Gastrocnemius medialis (tissue), 4 donors: Measurements from ENCODE around the gene SPNS2. TPM values are rescaled to one million over a fixed set of nuclear protein-coding genes. Genes with fewer than 3 reads are reported as not detected.

Experiments
- ATAC-seq, 2 donors: fragments of 150-250 bp; one replicate each; pipeline ENCODE4 v1.9.1; 2016
- DNase-seq, 2 donors: peaks; one replicate each; pipeline ENCODE4 v3.0.0-alpha.2; 2019
- H3K27ac ChIP-seq, 4 donors: fragments of 200-600 bp; sonication (generic); 1 replicate in 1 of 4; 2 replicates in 3 of 4; pipeline ENCODE4 v1.5.1; 2016 to 2018; ENCODE audit warnings: mild to moderate bottlenecking in 2 of 4, moderate library complexity in 1 of 4
- H3K27me3 ChIP-seq, 3 donors: fragments of 200-600 bp; sonication (generic) in 2 of 3; 1 replicate in 1 of 3; 2 replicates in 2 of 3; pipeline versions ENCODE4 v1.5.1 to v1.6.0; 2016 to 2019; ENCODE audit warnings: mild to moderate bottlenecking in 1 of 3, moderate library complexity in 1 of 3
- H3K36me3 ChIP-seq, 2 donors: fragments of 200-600 bp; sonication (generic) in 1 of 2; one replicate each; pipeline ENCODE4 v1.5.1; 2017 to 2018
- H3K4me1 ChIP-seq, 2 donors: fragments of 200-600 bp; sonication (generic) in 1 of 2; one replicate each; pipeline ENCODE4 v1.5.1; 2016 to 2017; ENCODE audit warnings: mild to moderate bottlenecking in 2 of 2
- H3K4me3 ChIP-seq, 4 donors: fragments of 200-600 bp; sonication (generic) in 3 of 4; 1 replicate in 1 of 4; 2 replicates in 3 of 4; pipeline ENCODE4 v1.5.1; 2016 to 2019; ENCODE audit warnings: mild to moderate bottlenecking in 2 of 4
- H3K9me3 ChIP-seq, 3 donors: fragments of 200-600 bp; sonication (generic) in 2 of 3; 1 replicate in 1 of 3; 2 replicates in 2 of 3; pipeline ENCODE4 v1.5.1; 2016 to 2019
- POLR2A ChIP-seq, 2 donors: fragments of 450-650 bp; IDR thresholded peaks; one replicate each; pipeline ENCODE4 v1.6.1; 2017; ENCODE audit warnings: antibody characterized with exemption in 2 of 2, mild to moderate bottlenecking in 2 of 2, moderate library complexity in 2 of 2
- in situ Hi-C, 4 donors: fragments of 200-750 bp; cut with MboI; loops; one replicate each; pipeline versions ENCODE4 v1.15.0 to v1.8.0; 2017; ENCODE audit warnings: low sequenced_read_pairs in 4 of 4
- intact Hi-C: fragments of 100-400 bp; cut with DNase I; formaldehyde crosslinking; loops from one replicate; pipeline ENCODE4 v1.15.1; 2023; ENCODE audit warnings: low total_unique reads
- total RNA-seq, 4 donors: library from RNA; depleted of rRNA; stranded (reverse); fragments of >200 nt; gene quantifications; one replicate each; pipeline versions ENCODE4 v1.1.0 to v1.2.3, GENCODE V29; 2016
- TF ChIP-seq, protein P1 (sequence below), 5 experiments: fragments of 450-650 bp in 3 of 5; fragments of 200-600 bp in 2 of 5; sonication (generic) in 2 of 5; IDR thresholded peaks in 4 of 5; conservative IDR thresholded peaks in 1 of 5; 1 replicate in 4 of 5; 2 replicates in 1 of 5; pipeline ENCODE4 v1.5.1; 2016 to 2019; ENCODE audit warnings: antibody characterized with exemption in 5 of 5, mild to moderate bottlenecking in 3 of 5, moderate library complexity in 3 of 5

SPNS2 gene
- total RNA-seq, 4 donors from 2014 or later, result 2.7 to 6.2 (median 4.2) TPM

DNA sequence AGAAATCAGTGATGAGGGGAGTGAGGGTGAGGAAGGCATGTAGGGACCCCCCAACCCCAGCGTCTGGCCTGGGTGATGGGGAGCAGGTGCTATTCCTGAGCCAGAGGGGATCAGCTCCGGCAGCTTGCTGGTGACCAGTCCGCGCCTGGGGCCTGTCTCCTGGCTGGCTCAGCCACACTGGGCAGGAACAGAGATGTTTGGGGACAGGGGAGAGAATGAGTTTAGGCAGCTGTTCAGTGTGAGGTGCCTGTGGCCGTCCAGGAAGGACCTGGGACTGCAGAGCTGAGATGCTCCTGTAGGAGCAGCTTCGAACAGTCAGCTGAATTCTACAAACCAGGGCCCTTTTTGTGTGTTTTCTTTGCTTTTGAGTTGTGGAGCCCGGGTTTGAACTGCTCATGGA lies 23.2 kb upstream of the SPNS2 start:
- intact Hi-C loops, result no loop called here

DNA sequence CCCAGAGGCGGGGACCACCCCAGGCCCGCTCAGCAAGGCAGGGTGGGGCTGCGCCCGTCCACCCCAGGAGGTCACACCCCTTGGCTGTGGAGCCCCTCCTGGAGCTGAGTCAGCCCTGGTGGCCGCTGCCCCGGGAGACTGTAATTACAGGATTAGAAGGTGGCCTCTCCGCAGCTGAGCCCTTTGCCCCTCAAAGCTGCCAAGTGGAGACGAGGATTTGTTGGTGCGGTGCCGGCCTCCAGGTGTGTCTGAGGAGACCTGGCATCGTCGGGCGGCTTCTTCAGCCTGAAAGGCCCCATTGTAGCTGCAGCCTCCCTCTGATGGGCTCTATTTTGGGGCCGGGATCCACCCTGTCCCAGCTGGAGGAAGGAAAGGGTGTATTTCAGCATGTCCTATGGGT lies 22.7 kb upstream of the SPNS2 start:
- ATAC-seq (no peak), DNase-seq (no peak)
- Histone ChIP-seq H3K27me3 (no peaks in the 10 kb centered on the region), H3K4me3 (no peak overlapping the region), H3K9me3 (no peaks in the 10 kb centered on the region), H3K27ac (no peak overlapping the region), H3K4me1 (peaks cover 7 to 10% of the 10 kb centered on the region in 2 donors), H3K36me3 (no peaks in the 10 kb centered on the region)
- TF ChIP-seq POLR2A (IDR thresholded peaks at IDR 0.05), result no peak
- in situ Hi-C loops, result no loop called here
- intact Hi-C loops, result no loop called here

More for the DNA sequence above, 23.2 kb upstream of the SPNS2 start:
- no peaks in the 10 kb centered on the region for H3K27me3 ChIP-seq
- ATAC-seq, result no peak
- H3K27ac ChIP-seq, result no peak overlapping the region
- in situ Hi-C loops, result no loop called here
- no peaks in the 10 kb centered on the region for H3K9me3 ChIP-seq
- peaks cover 7 to 10% of the 10 kb centered on the region in 2 donors for H3K4me1 ChIP-seq
- DNase-seq, result no peak
- H3K36me3 ChIP-seq, result no peaks in the 10 kb centered on the region
- H3K4me3 ChIP-seq, result no peak overlapping the region
- TF ChIP-seq, protein P1, sequence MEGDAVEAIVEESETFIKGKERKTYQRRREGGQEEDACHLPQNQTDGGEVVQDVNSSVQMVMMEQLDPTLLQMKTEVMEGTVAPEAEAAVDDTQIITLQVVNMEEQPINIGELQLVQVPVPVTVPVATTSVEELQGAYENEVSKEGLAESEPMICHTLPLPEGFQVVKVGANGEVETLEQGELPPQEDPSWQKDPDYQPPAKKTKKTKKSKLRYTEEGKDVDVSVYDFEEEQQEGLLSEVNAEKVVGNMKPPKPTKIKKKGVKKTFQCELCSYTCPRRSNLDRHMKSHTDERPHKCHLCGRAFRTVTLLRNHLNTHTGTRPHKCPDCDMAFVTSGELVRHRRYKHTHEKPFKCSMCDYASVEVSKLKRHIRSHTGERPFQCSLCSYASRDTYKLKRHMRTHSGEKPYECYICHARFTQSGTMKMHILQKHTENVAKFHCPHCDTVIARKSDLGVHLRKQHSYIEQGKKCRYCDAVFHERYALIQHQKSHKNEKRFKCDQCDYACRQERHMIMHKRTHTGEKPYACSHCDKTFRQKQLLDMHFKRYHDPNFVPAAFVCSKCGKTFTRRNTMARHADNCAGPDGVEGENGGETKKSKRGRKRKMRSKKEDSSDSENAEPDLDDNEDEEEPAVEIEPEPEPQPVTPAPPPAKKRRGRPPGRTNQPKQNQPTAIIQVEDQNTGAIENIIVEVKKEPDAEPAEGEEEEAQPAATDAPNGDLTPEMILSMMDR (IDR thresholded peaks at IDR 0.05 in 4 of 5, conservative IDR thresholded peaks at IDR 0.05 in 1 of 5), result no peak
- no peak for TF ChIP-seq POLR2A (IDR thresholded peaks at IDR 0.05)

DNA sequence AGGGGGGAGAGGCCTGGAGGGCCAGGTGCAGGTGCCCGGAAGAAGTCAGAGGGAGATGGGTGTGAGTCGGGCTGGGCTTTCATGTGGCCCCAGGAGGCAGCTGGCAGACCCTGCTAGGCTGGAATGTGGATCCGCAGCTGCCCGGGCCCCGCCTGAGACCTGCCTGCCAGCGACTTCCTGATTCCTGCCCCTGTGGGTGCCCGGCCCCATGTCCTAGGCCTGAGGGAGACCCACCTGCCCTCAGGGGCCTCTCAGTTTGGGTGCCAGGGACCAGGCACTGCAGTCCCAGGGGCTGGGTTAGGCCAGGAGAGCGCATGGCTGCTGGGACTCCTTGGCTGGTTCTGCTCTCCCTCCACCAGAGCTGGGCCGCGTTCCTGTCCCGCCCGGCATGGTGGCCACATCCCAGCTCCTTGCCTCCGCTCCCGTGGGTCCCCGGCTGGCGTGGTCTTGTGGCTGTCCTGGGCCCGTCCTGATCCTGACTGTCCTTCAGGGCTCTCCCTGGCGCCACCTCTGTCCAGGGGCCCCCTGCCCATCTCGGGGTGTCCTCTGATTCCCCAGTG lies 22.1 kb upstream of the SPNS2 start:
- H3K4me1 ChIP-seq, result peaks cover 7 to 10% of the 10 kb centered on the region in 2 donors
- DNase-seq, result no peak
- no peak overlapping the region for H3K4me3 ChIP-seq
- no peaks in the 10 kb centered on the region for H3K27me3 ChIP-seq
- ATAC-seq, result no peak
- H3K27ac ChIP-seq, result no peak overlapping the region
- H3K36me3 ChIP-seq, result no peaks in the 10 kb centered on the region
- H3K9me3 ChIP-seq, result no peaks in the 10 kb centered on the region
- TF ChIP-seq POLR2A (IDR thresholded peaks at IDR 0.05), result no peak
- TF ChIP-seq, protein P1 (IDR thresholded peaks at IDR 0.05 in 4 of 5, conservative IDR thresholded peaks at IDR 0.05 in 1 of 5), result no peak
- in situ Hi-C loops (no loop called here), intact Hi-C loops (no loop called here)

DNA sequence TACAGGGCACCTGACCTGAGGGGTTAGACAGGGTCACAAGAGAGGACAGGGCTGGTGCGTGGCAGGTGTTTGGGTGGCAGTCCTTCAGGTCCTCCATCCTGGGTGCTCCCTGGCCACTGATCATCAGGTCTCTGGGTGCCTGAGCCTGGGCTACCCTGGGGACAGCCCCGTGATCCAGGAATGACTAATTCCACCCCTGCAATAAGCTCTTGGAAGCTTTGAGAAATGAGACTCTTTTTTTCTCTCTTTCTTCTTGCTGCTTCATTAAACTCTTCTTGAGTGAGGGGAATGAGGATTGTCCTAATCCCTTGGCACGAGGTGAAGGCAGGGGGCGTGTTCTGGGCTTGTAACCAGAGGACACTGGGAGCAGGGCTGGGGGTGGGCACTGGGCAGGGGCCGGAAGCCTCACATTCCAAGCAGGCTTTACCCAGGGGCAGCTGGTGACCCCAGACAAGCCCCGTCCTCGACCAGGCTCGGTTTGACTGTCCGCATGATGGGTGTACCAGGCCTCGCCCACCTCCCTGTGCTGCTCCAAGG lies 21.4 kb upstream of the SPNS2 start:
- DNase-seq (no peak), ATAC-seq (no peak)
- intact Hi-C loops, result no loop called here
- H3K4me3 ChIP-seq, result no peak overlapping the region
- in situ Hi-C loops, result no loop called here
- H3K36me3 ChIP-seq, result no peaks in the 10 kb centered on the region
- H3K27me3 ChIP-seq, result no peaks in the 10 kb centered on the region
- H3K27ac ChIP-seq, result no peak overlapping the region
- H3K9me3 ChIP-seq, result no peaks in the 10 kb centered on the region
- TF ChIP-seq, protein P1 (IDR thresholded peaks at IDR 0.05 in 4 of 5, conservative IDR thresholded peaks at IDR 0.05 in 1 of 5), result no peak
- TF ChIP-seq POLR2A (IDR thresholded peaks at IDR 0.05), result no peak
- peaks cover 7 to 10% of the 10 kb centered on the region in 2 donors for H3K4me1 ChIP-seq

DNA sequence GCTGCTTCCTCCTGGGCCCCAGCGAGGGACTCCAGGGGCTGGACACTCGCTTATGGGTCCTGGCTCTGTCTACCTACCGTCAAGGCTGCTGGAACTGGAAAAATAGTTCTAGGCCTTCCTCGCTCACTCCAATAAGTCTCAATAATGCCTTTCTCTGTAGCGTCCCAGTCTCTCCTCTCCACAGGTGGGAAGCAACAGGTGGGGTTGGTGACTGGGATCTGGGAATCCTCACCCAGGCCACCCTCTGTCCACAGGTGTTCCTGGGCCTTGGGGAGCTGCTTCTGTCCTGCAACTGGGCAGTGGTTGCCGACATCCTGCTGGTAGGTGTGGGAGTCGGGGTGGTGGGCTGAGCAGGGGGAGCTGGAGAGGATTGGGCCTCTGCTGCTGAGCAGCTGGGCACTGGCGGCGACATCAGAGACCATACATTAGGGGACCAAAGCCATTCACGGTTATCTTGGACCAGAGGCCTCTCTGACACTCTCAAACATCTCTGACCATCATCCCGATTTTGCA lies 20.3 kb upstream of the SPNS2 start:
- Histone ChIP-seq H3K9me3 (no peaks in the 10 kb centered on the region), H3K27me3 (no peaks in the 10 kb centered on the region), H3K4me1 (peaks cover 7 to 10% of the 10 kb centered on the region in 2 donors), H3K4me3 (no peak overlapping the region), H3K36me3 (no peaks in the 10 kb centered on the region), H3K27ac (no peak overlapping the region)
- ATAC-seq, result no peak
- no peak for DNase-seq
- intact Hi-C loops, result no loop called here
- no peak for TF ChIP-seq POLR2A (IDR thresholded peaks at IDR 0.05)
- TF ChIP-seq, protein P1 (IDR thresholded peaks at IDR 0.05 in 4 of 5, conservative IDR thresholded peaks at IDR 0.05 in 1 of 5), result no peak
- in situ Hi-C loops, result no loop called here
